Endothelial cell of umbilical vein (primary cell): ENCODE results near the gene HDAC9. TPM values are rescaled to one million over a fixed set of nuclear protein-coding genes. Genes with fewer than 3 reads are reported as not detected.

ENCODE experiments used
- BruUV-seq: library from RNA; stranded (reverse); fragments of 400-500 nt; replicated peaks from 2 replicates; lab custom pipeline; 2021; lab: Mats Ljungman, UMichigan
- CTCF ChIA-PET: fragments of 300-600, 350-600 bp; sonication (Branson Sonifier 250); formaldehyde crosslinking; loops from one replicate; lab custom pipeline; 2021; ENCODE audit warnings: antibody characterized with exemption, inconsistent platforms; lab: Charles Lee
- POLR2A ChIA-PET: fragments of 300-600, 350-600 bp; sonication (Branson Sonifier 250); formaldehyde crosslinking; loops from one replicate; lab custom pipeline; 2021; ENCODE audit warnings: antibody characterized with exemption, inconsistent platforms; lab: Charles Lee
- DNase-seq: peaks from one replicate; pipeline ENCODE4 v3.0.0-alpha.2; 2011; ENCODE audit warnings: low read depth, low spot score
- FAIRE-seq: peaks from 2 replicates; lab custom pipeline; 2011; peaks lifted over from hg19 to GRCh38; lab: Jason Lieb, UNC
- H2AFZ ChIP-seq: 2 replicates; pipeline ENCODE4 v1.6.0; 2012; ENCODE audit warnings: low read depth, low read length, control low read depth, inconsistent platforms
- H3K27ac ChIP-seq: 2 replicates; pipeline ENCODE4 v1.5.1; 2011; ENCODE audit warnings: low read depth, mild to moderate bottlenecking, control low read depth, low read length, moderate library complexity; ENCODE audit not compliant: insufficient read depth
- H3K27me3 ChIP-seq, 2 experiments: 2 replicates each; pipeline versions ENCODE4 v1.6.0 to v1.6.1; 2011; ENCODE audit warnings: low read length in 2 of 2, mixed read lengths in 1 of 2; ENCODE audit not compliant: control insufficient read depth in 2 of 2, insufficient read depth in 2 of 2
- H3K36me3 ChIP-seq, 2 experiments: 2 replicates in 1 of 2; 3 replicates in 1 of 2; pipeline ENCODE4 v1.5.1; 2011; ENCODE audit warnings: low read length in 2 of 2, mild to moderate bottlenecking in 1 of 2, moderate library complexity in 1 of 2; ENCODE audit not compliant: control insufficient read depth in 2 of 2, insufficient read depth in 2 of 2; ENCODE audit errors: extremely low read depth in 1 of 2
- H3K4me1 ChIP-seq: 3 replicates; pipeline ENCODE4 v1.5.1; 2011; ENCODE audit warnings: mild to moderate bottlenecking, low read length; ENCODE audit not compliant: control insufficient read depth, insufficient read depth; ENCODE audit errors: extremely low read depth
- H3K4me2 ChIP-seq: 2 replicates; pipeline ENCODE4 v1.6.1; 2011; ENCODE audit warnings: low read length, control low read depth, mixed read lengths; ENCODE audit not compliant: insufficient read depth
- H3K4me3 ChIP-seq, 3 experiments: fragments of 200-600 bp in 1 of 3; sonication (generic), shearing (Covaris generic) in 1 of 3; replicated peaks in 1 of 3; 2 replicates each; pipeline ENCODE4 v1.5.1; 2011 to 2016; ENCODE audit warnings: control low read depth in 3 of 3, low read length in 3 of 3, mild to moderate bottlenecking in 2 of 3, inconsistent platforms in 1 of 3, low read depth in 1 of 3, moderate library complexity in 1 of 3; ENCODE audit not compliant: insufficient read depth in 1 of 3
- H3K79me2 ChIP-seq: 2 replicates; pipeline ENCODE4 v1.6.0; 2012; ENCODE audit warnings: low read length, inconsistent platforms; ENCODE audit not compliant: control insufficient read depth, insufficient read depth
- H3K9ac ChIP-seq: replicated peaks from 2 replicates; pipeline ENCODE3; 2011; ENCODE audit warnings: low read length, control low read depth; ENCODE audit not compliant: insufficient read depth; ENCODE audit errors: extremely low read depth
- H3K9me1 ChIP-seq: replicated peaks from 3 replicates; pipeline ENCODE4 v1.6.0; 2011; ENCODE audit warnings: mild to moderate bottlenecking, low read length; ENCODE audit not compliant: control insufficient read depth, insufficient read depth; ENCODE audit errors: extremely low read depth
- H3K9me3 ChIP-seq: replicated peaks from 2 replicates; pipeline ENCODE4 v1.5.1; 2012; ENCODE audit warnings: low read length, inconsistent platforms; ENCODE audit not compliant: control insufficient read depth, insufficient read depth
- H4K20me1 ChIP-seq: replicated peaks from 2 replicates; pipeline ENCODE3; 2011; ENCODE audit warnings: mild to moderate bottlenecking, low read length; ENCODE audit not compliant: control insufficient read depth, insufficient read depth; ENCODE audit errors: extremely low read depth
- EZH2 ChIP-seq: IDR thresholded peaks from 2 replicates; pipeline ENCODE4 v1.6.1; 2012; ENCODE audit warnings: borderline replicate concordance, low read depth, mild to moderate bottlenecking, moderate library complexity, low read length, inconsistent platforms; ENCODE audit not compliant: severe bottlenecking
- FOS ChIP-seq: IDR thresholded peaks from 2 replicates; pipeline ENCODE4 v1.6.1; 2011; ENCODE audit warnings: mild to moderate bottlenecking, low read length, moderate library complexity, borderline replicate concordance; ENCODE audit not compliant: insufficient read depth
- GATA2 ChIP-seq: IDR thresholded peaks from 2 replicates; pipeline ENCODE4 v1.7.0; 2011; ENCODE audit warnings: low read depth, mild to moderate bottlenecking, moderate library complexity, mixed read lengths, low read length; ENCODE audit not compliant: insufficient read length, insufficient read depth
- JUN ChIP-seq: IDR thresholded peaks from 2 replicates; pipeline ENCODE4 v1.6.1; 2011; ENCODE audit warnings: borderline replicate concordance, low read depth; ENCODE audit not compliant: insufficient read length, insufficient read depth
- MYC ChIP-seq: IDR thresholded peaks from one replicate; pipeline ENCODE4 v1.6.1; 2011; ENCODE audit warnings: mild to moderate bottlenecking, low read depth, low read length
- POLR2A ChIP-seq: IDR thresholded peaks from 2 replicates; pipeline ENCODE4 v1.6.1; 2012; ENCODE audit warnings: low read depth, mild to moderate bottlenecking, control low read depth, low read length
- POLR2AphosphoS5 ChIP-seq: IDR thresholded peaks from 2 replicates; pipeline ENCODE4 v1.6.1; 2012; ENCODE audit warnings: low read depth, mild to moderate bottlenecking, control low read depth, low read length, moderate library complexity; ENCODE audit not compliant: insufficient read depth
- dilution Hi-C: fragments of 300-500 bp; cut with MboI; formaldehyde crosslinking; loops from one replicate; pipeline ENCODE4 v1.15.0; 2019; ENCODE audit warnings: low sequenced_read_pairs; ENCODE audit not compliant: extremely low pct_ligation_motif_present
- intact Hi-C: fragments of 100-400 bp; cut with micrococcal nuclease; formaldehyde crosslinking; loops from one replicate; pipeline ENCODE4 v1.10.0; 2022
- polyA plus RNA-seq, 4 experiments: library from polyadenylated mRNA; depleted of rRNA in 3 of 4; stranded (reverse) in 3 of 4; unstranded in 1 of 4; fragments of >200 nt; gene quantifications; 2 replicates each; pipeline versions ENCODE4 v1.2.1 to v1.2.3, GENCODE V29; 2011 to 2012; ENCODE audit warnings: missing spikeins in 1 of 4
- total RNA-seq: library from RNA; stranded (reverse); gene quantifications from 2 replicates; pipeline ENCODE4 v1.2.3, GENCODE V29; 2021
- TF ChIP-seq, protein P1 (sequence below), 2 donors: IDR thresholded peaks; 1 replicate in 1 of 2; 2 replicates in 1 of 2; pipeline ENCODE4 v1.5.1; 2011; ENCODE audit warnings: low read length in 2 of 2, mild to moderate bottlenecking in 2 of 2, moderate library complexity in 2 of 2, control low read depth in 1 of 2, inconsistent platforms in 1 of 2, low read depth in 1 of 2; ENCODE audit not compliant: insufficient read depth in 1 of 2; ENCODE audit errors: extremely low read depth in 1 of 2
- TF ChIP-seq, protein P2 (sequence below): IDR thresholded peaks from 2 replicates; pipeline ENCODE4 v1.6.1; 2011; ENCODE audit not compliant: insufficient read depth, insufficient read length

The HDAC9 gene
- total and polyA plus RNA-seq, 2 donors (not counting 3 experiments of a cell fraction or from before 2014, with no cell fraction given), result 1.8 to 11.6 TPM

DNA sequence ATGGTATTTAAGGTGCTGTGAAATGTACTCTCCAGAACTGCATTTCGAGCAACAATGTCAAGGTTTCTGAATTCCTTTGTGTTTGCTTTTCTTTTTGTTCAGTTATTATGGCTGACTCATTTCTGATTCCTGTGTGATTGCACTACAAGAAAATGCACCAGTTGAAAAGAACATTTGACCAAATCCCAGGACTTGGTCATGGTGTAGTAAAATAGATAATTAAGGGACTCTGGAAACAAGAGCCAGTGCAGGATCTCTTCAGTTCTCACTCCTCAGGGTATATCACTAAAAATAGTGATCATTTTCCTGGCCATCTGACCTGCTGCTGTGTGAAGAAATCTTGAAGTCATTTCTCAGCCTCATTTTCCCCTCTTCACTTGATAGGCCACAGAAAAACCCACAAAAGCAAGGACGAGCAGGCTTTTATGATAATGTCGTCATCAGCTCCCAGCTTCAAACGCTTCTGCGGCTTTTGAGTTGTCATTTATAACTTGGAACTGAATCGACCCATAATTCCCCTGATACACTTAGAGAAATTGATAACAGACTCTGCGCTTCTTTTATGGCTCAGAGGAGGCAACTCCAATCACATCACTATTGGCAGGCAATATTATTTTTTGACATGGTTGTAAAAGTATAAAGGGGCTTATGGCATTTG lies 274.7 kb downstream of the HDAC9 start:
- POLR2A ChIA-PET, result no interaction called here
- Histone ChIP-seq H3K36me3 (no peaks in the 10 kb centered on the region), H3K27me3 (no peaks in the 10 kb centered on the region), H3K9me1 (no peaks in the 10 kb centered on the region), H3K9me3 (no peaks in the 10 kb centered on the region), H3K4me3 (no peak overlapping the region), H3K79me2 (no peaks in the 10 kb centered on the region), H3K4me1 (no peaks in the 10 kb centered on the region), H3K9ac (no peak overlapping the region), H3K27ac (no peak overlapping the region), H4K20me1 (no peaks in the 10 kb centered on the region), H2AFZ (no peak overlapping the region), H3K4me2 (no peak overlapping the region)
- DNase-seq (peak; percentile 56), FAIRE-seq (peak; percentile 84)
- peak; percentile 11 for TF ChIP-seq JUN
- peak; percentile 70 for TF ChIP-seq FOS
- TF ChIP-seq GATA2, result no peak
- no TSS peak for BruUV-seq
- intact Hi-C loops (no loop called here), dilution Hi-C loops (no loop called here)
- CTCF ChIA-PET, result interaction anchor here (0.6 to 1.4 kb wide), 2 partner anchors 1759 to 1882 kb away, joined by 3 read pairs; no protein-coding TSS in a partner anchor

DNA sequence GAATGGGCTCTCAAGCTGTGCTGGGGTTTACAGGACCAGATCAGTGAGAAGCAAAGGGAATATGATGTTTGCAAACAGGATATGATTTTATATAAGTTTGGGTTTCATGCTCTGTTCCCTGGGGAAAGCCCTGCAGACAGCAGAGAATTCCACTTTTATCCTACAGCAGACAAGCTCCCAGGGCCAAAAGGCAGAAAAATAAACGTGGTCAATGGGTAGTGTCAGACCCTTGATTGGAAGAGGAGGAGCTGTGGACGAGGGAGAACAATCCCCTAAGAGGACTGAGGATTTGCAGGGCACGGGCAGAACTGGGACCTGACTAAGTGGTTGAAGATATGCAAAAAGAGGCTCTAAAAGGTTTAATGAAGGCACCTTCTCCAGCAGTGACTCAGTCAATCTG lies 275.3 kb downstream of the HDAC9 start:
- Histone ChIP-seq H2AFZ (no peak overlapping the region), H3K27me3 (no peaks in the 10 kb centered on the region), H3K4me3 (no peak overlapping the region), H3K9me1 (no peaks in the 10 kb centered on the region), H3K9me3 (no peaks in the 10 kb centered on the region), H3K36me3 (no peaks in the 10 kb centered on the region), H3K79me2 (no peaks in the 10 kb centered on the region), H3K27ac (no peak overlapping the region), H3K9ac (no peak overlapping the region), H4K20me1 (no peaks in the 10 kb centered on the region), H3K4me2 (no peak overlapping the region), H3K4me1 (no peaks in the 10 kb centered on the region)
- ChIA-PET POLR2A (no interaction called here), CTCF (no interaction called here)
- dilution Hi-C loops, result no loop called here
- FAIRE-seq, result no peak
- no TSS peak for BruUV-seq
- DNase-seq, result no peak
- intact Hi-C loops, result no loop called here
- TF ChIP-seq EZH2 (no peak), GATA2 (no peak), MYC (no peak), POLR2A (no peak), FOS (no peak), JUN (no peak), POLR2AphosphoS5 (no peak)
- TF ChIP-seq, protein P1, sequence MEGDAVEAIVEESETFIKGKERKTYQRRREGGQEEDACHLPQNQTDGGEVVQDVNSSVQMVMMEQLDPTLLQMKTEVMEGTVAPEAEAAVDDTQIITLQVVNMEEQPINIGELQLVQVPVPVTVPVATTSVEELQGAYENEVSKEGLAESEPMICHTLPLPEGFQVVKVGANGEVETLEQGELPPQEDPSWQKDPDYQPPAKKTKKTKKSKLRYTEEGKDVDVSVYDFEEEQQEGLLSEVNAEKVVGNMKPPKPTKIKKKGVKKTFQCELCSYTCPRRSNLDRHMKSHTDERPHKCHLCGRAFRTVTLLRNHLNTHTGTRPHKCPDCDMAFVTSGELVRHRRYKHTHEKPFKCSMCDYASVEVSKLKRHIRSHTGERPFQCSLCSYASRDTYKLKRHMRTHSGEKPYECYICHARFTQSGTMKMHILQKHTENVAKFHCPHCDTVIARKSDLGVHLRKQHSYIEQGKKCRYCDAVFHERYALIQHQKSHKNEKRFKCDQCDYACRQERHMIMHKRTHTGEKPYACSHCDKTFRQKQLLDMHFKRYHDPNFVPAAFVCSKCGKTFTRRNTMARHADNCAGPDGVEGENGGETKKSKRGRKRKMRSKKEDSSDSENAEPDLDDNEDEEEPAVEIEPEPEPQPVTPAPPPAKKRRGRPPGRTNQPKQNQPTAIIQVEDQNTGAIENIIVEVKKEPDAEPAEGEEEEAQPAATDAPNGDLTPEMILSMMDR (IDR thresholded peaks at IDR 0.05; ENCODE audit: extremely low read depth in 1 of 2, insufficient read depth in 1 of 2, low read depth in 1 of 2, low read length in 2 of 2), result no peak
- TF ChIP-seq, protein P2, sequence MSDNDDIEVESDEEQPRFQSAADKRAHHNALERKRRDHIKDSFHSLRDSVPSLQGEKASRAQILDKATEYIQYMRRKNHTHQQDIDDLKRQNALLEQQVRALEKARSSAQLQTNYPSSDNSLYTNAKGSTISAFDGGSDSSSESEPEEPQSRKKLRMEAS, result no peak
